ENCODE measurements around the gene MAMLD1. TPM values are rescaled to one million over a fixed set of nuclear protein-coding genes. Genes with fewer than 3 reads are reported as not detected.
A peak's percentile ranks its signal among the peaks of the same experiment; 100 is the strongest.

The MAMLD1 gene
- total RNA-seq, 1 experiment from 2014 or later, result 0.48 TPM

DNA sequence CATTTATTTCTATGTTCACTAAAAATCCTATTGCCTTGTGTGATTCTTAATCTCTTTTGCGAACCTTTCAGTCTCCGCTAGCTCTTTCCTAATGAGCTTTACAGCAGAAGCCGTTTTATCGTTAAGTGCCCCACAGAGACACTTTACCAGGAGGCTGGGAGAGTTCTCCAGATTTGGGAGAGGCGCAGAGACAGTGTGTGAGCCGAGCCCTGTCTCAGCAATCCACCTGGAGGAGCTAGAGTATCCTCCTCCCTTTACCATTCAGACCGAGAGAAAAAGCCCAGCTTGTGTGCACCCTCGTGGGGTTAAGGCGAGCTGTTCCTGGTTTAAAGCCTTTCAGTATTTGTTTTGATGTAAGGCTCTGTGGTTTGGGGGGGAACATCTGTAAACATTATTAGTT lies 150.4 kb downstream of the MAMLD1 start:
- Histone ChIP-seq H2BK15ac (ENCODE audit: low read depth, low read length) (no peak overlapping the region), H4K8ac (replicated peaks; ENCODE audit: insufficient read length, low read depth, low read length) (no peak overlapping the region), H3K9ac (ENCODE audit: extremely low read depth, insufficient read length, low read length) (no peak overlapping the region), H3K4me2 (ENCODE audit: insufficient read depth, insufficient read length, low read length) (no peak overlapping the region), H2BK20ac (ENCODE audit: low read depth, low read length, poor library complexity, severe bottlenecking) (no peak overlapping the region), H4K5ac (ENCODE audit: insufficient read length, low read depth, low read length) (no peak overlapping the region), H3K4ac (ENCODE audit: low read depth, low read length) (no peak overlapping the region), H3K27me3 (ENCODE audit: insufficient read depth, low read length) (no peaks in the 10 kb centered on the region), H3K4me1 (ENCODE audit: insufficient read depth, low read length) (peaks cover 6% of the 10 kb centered on the region; the same call in 1 of the 2 replicates), H4K91ac (ENCODE audit: insufficient read length, low read depth, low read length) (no peak overlapping the region), H3K56ac (ENCODE audit: insufficient read length, low read depth, low read length) (no peak overlapping the region), H4K20me1 (ENCODE audit: control insufficient read depth, insufficient read depth, insufficient read length) (no peaks in the 10 kb centered on the region), H3K23ac (ENCODE audit: insufficient read length, low read depth, low read length) (no peak overlapping the region), H2AK5ac (ENCODE audit: insufficient read length, low read length) (no peak overlapping the region), H3K9me3 (ENCODE audit: control insufficient read depth, low read depth, low read length) (no peaks in the 10 kb centered on the region), H2BK12ac (ENCODE audit: insufficient read length, low read depth, low read length) (no peak overlapping the region), H3K79me1 (ENCODE audit: insufficient read depth, low read depth, low read length, poor library complexity, severe bottlenecking) (no peaks in the 10 kb centered on the region), H2BK120ac (ENCODE audit: low read depth, low read length, poor library complexity, severe bottlenecking) (no peak overlapping the region), H2BK5ac (ENCODE audit: insufficient read length, low read length) (no peak overlapping the region), H3K23me2 (ENCODE audit: insufficient read length, low read depth, low read length, poor library complexity, severe bottlenecking) (no peaks in the 10 kb centered on the region), H3T11ph (ENCODE audit: low read length) (no peak overlapping the region), H2AFZ (ENCODE audit: low read length) (no peak overlapping the region), H3K14ac (ENCODE audit: insufficient read depth, low read length) (no peak overlapping the region), H3K18ac (ENCODE audit: insufficient read length, low read depth, low read length) (no peak overlapping the region), H3K79me2 (ENCODE audit: insufficient read depth, low read length) (no peaks in the 10 kb centered on the region), H3K27ac (ENCODE audit: insufficient read length, low read depth, low read length) (no peak overlapping the region)
- peaks cover 0 to 5% (median 4%) of the 10 kb centered on the region in 3 experiments; a peak in 3 of 7 replicates for H3K36me3 Mint-ChIP-seq (ENCODE audit: insufficient read depth in 1 of 3, low read depth in 3 of 3)
- WGBS (ENCODE audit: extremely low coverage, insufficient read length, low lambda C conversion rate), result no CpG with 5 or more reads among the region's 9 CpGs
- peaks cover 75 to 82% of the 10 kb centered on the region in 2 experiments for H3K9me3 Mint-ChIP-seq
- no peak overlapping the region for H3K27ac Mint-ChIP-seq
- TF ChIP-seq, protein P1, sequence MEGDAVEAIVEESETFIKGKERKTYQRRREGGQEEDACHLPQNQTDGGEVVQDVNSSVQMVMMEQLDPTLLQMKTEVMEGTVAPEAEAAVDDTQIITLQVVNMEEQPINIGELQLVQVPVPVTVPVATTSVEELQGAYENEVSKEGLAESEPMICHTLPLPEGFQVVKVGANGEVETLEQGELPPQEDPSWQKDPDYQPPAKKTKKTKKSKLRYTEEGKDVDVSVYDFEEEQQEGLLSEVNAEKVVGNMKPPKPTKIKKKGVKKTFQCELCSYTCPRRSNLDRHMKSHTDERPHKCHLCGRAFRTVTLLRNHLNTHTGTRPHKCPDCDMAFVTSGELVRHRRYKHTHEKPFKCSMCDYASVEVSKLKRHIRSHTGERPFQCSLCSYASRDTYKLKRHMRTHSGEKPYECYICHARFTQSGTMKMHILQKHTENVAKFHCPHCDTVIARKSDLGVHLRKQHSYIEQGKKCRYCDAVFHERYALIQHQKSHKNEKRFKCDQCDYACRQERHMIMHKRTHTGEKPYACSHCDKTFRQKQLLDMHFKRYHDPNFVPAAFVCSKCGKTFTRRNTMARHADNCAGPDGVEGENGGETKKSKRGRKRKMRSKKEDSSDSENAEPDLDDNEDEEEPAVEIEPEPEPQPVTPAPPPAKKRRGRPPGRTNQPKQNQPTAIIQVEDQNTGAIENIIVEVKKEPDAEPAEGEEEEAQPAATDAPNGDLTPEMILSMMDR (conservative IDR thresholded peaks at IDR 0.05), result 0 out of 3 replicates have a peak, but pooled peaks have one; percentile 20
- peak; percentile 33 for DNase-seq
- peaks cover 30 to 36% of the 10 kb centered on the region in 2 experiments for H3K4me1 Mint-ChIP-seq
- H3K27me3 Mint-ChIP-seq (ENCODE audit: low read depth), result peaks cover 9% of the 10 kb centered on the region
- no peak overlapping the region for H3K4me3 Mint-ChIP-seq
